Central memory CD4-positive, alpha-beta T cell (primary cell): ENCODE results near the gene CCDC80.
"Not testable (repeated sequence)": the region's sequence is repeated elsewhere in the genome, so short reads cannot be mapped to it uniquely, and the experiment has no call there.

ENCODE experiments used
- DNase-seq: peaks from one replicate; pipeline ENCODE4 v3.0.0; 2022

Gene CCDC80

GRCh38 chr3:112583105-112583504 is 57.8 kb downstream of the CCDC80 start:
- DNase-seq, result no peak

GRCh38 chr3:112582244-112582874 is 58.6 kb downstream of the CCDC80 start:
- DNase-seq, result peak; percentile 3

- DNase-seq, result no peak
Measured at GRCh38 chr3:112579697-112580096, 61.2 kb downstream of the CCDC80 start.

GRCh38 chr3:112579232-112579631 is 61.7 kb downstream of the CCDC80 start:
- no peak for DNase-seq

GRCh38 chr3:112572701-112573100 is 68.2 kb downstream of the CCDC80 start:
- no peak for DNase-seq

GRCh38 chr3:112569265-112569664 is 71.7 kb downstream of the CCDC80 start:
- no peak for DNase-seq

GRCh38 chr3:112568642-112569041 is 72.3 kb downstream of the CCDC80 start:
- DNase-seq, result no peak

- no peak for DNase-seq
Measured at GRCh38 chr3:112564940-112565305, 76.0 kb downstream of the CCDC80 start.

- DNase-seq, result not testable (repeated sequence)
Measured at GRCh38 chr3:112564247-112564939, 76.5 kb downstream of the CCDC80 start.

GRCh38 chr3:112561734-112562529 is 79.0 kb downstream of the CCDC80 start, which contains the start of the genes ATG3 and SLC35A5:
Gene ATG3 (minus strand): TSS chr3:112561962. CDS start chr3:112561528, 434 bp downstream.
Gene SLC35A5 (plus strand): TSS chr3:112562045. CDS start chr3:112563404, 1,359 bp downstream.
- peak; percentile 99 for DNase-seq

GRCh38 chr3:112561484-112561733 is 79.5 kb downstream of the CCDC80 start:
- DNase-seq, result no peak

- peak; percentile 70 for DNase-seq
Measured at GRCh38 chr3:112560721-112561483, 80.0 kb downstream of the CCDC80 start.

- DNase-seq, result no peak
Measured at GRCh38 chr3:112560307-112560706, 80.6 kb downstream of the CCDC80 start.

GRCh38 chr3:112557976-112558375 is 83.0 kb downstream of the CCDC80 start:
- no peak for DNase-seq

- no peak for DNase-seq
Measured at GRCh38 chr3:112555535-112556170, 85.3 kb downstream of the CCDC80 start.

- no peak for DNase-seq
Measured at GRCh38 chr3:112550859-112551258, 90.1 kb downstream of the CCDC80 start.
